Esophagus squamous epithelium (tissue), 4 donors: ENCODE results near the gene ZNF507.

Source experiments
- POLR2A ChIP-seq, 4 donors: fragments of 450-650 bp; IDR thresholded peaks; one replicate each; pipeline ENCODE4 v1.6.1; 2017; ENCODE audit warnings: antibody characterized with exemption in 4 of 4, mild to moderate bottlenecking in 4 of 4, moderate library complexity in 3 of 4
- TF ChIP-seq, protein P1 (sequence below), 6 experiments: fragments of 450-650 bp in 4 of 6; fragments of 200-600 bp in 2 of 6; sonication (generic) in 2 of 6; IDR thresholded peaks; one replicate each; pipeline ENCODE4 v1.5.1; 2016 to 2019; ENCODE audit warnings: antibody characterized with exemption in 6 of 6, mild to moderate bottlenecking in 4 of 6, moderate library complexity in 4 of 6

DNA sequence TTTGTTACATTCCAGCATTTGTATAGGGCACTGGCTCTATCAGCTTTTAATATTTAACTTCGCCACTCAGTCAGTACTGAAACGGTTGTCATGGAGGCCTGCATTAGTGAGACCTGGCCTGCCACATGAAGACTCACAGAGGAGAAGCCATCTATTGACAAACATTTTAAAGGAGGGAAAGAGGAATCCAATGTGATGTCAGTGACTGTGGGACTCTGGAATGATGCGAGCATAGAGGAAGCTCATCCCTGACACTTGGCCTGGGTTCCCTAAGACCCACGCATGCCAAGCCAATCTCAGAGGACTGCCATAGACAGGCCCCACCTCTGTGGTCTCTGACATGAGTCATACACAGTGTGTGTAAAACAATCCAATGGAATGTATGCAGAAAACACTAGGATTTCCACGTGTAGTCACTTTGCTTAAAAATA, 52.3 kb downstream of the ZNF507 start:
- TF ChIP-seq, protein P1, sequence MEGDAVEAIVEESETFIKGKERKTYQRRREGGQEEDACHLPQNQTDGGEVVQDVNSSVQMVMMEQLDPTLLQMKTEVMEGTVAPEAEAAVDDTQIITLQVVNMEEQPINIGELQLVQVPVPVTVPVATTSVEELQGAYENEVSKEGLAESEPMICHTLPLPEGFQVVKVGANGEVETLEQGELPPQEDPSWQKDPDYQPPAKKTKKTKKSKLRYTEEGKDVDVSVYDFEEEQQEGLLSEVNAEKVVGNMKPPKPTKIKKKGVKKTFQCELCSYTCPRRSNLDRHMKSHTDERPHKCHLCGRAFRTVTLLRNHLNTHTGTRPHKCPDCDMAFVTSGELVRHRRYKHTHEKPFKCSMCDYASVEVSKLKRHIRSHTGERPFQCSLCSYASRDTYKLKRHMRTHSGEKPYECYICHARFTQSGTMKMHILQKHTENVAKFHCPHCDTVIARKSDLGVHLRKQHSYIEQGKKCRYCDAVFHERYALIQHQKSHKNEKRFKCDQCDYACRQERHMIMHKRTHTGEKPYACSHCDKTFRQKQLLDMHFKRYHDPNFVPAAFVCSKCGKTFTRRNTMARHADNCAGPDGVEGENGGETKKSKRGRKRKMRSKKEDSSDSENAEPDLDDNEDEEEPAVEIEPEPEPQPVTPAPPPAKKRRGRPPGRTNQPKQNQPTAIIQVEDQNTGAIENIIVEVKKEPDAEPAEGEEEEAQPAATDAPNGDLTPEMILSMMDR (IDR thresholded peaks at IDR 0.05) = no peak
- TF ChIP-seq POLR2A (IDR thresholded peaks at IDR 0.05) = no peak
